ENCODE results near the gene SOX1.

SOX1 gene

GRCh38 chr13:112059457-112060281 lies 7.3 kb upstream of the SOX1 start:
- peak in 1 of 2 experiments; percentile 18 for DNase-seq

GRCh38 chr13:112060282-112060830 lies 6.6 kb upstream of the SOX1 start:
- DNase-seq = peak in 1 of 2 experiments; percentile 25

DNA sequence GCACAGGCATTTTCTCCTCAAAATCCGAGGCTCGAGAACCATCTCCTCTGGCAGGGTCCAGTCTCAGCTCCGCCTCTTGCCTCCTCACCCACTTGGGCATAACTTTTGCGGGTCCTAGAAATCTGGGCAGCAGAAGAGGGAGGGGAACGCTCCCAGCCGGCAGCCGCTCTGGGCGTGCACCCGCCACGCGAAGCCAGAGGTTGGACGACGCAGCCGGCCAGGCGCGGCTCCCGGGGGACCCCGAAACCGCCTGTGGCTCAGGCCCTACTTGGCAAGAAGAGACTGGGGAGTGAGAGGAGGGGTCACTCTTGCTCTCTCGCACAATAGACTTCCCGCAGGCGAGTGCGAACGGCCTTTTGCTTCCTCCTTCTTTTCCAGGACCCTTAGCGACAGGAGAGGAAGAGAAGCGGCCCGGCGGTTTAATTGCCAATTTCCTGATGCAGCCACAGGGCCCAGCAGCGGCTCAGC lies 6.0 kb upstream of the SOX1 start:
- no peak for DNase-seq

GRCh38 chr13:112061367-112062061 lies 5.4 kb upstream of the SOX1 start:
- DNase-seq = peak in 1 of 2 experiments; percentile 27

DNA sequence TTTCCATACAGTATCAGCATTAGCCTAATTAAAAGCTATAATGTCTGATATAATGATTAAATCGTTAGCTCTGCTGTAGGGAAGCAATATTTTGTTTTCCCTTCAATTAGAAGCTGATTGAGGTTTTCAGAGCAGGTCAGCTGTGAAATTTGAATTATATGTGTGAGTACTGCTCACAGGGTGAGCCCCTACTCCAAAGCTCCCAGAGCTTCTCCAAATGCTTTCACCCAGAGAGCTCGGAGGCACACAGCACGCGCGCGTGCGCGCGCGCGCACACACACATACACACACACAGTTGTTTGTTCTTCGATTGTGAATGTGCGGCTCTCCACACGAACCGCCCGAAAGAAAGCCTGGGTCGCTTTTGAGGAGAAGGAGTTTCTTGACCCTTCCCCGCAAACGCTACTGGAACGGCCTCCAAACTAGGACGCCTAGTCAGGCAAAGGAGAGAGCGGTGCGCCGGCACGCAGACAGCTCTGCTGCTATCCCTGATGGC lies 4.8 kb upstream of the SOX1 start:
- no peak for DNase-seq

DNA sequence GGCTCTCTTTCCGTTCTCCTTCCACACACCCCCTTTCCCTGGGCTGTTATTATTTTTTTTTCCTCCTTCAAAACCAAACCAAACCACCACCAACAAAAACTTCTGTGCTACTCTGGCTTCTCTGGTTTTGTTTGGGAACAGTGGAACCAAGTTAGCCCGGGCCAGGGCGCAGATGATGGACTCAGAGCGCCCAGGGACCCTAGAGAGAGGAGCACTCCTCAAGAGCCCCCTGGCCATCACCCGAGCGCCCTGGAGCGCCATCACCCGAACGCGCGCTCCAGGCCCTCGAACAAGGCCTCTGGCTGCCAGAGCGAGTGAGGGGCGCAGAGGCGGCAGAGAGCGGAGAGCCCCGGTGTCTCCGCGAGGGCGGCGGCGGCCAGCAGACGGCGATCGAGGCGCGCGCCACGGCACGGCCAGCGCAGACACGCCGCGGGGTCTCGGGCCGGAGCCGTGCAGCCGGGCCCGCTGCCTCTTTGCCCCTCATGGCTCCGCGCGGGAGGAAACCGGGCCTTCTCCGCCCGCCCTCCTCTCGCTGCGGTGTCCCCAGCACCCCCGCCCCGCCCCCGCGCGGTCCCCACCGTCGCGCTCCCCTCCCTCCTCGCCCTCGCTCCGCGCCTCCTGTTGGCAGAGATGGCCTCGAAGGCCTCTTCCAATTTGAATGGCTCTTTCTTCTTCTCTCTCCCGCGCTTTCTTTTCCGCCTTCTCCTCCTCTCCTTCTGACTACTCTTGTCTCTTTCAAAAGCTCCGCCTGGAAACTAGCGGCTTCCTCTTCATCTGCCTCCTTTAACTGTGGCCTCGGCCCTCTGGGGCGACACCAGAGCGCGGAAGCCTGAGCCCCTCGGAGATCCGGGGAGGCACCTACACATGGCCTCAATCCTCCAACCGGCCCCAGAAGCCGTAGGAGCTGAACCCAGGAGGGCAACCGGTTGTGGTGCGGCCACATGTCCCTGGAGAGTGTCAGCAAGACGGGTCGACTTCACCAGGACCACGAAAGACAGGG lies 4.1 kb upstream of the SOX1 start:
- no peak for DNase-seq

GRCh38 chr13:112063807-112064206 lies 3.1 kb upstream of the SOX1 start:
- no peak for DNase-seq

DNA sequence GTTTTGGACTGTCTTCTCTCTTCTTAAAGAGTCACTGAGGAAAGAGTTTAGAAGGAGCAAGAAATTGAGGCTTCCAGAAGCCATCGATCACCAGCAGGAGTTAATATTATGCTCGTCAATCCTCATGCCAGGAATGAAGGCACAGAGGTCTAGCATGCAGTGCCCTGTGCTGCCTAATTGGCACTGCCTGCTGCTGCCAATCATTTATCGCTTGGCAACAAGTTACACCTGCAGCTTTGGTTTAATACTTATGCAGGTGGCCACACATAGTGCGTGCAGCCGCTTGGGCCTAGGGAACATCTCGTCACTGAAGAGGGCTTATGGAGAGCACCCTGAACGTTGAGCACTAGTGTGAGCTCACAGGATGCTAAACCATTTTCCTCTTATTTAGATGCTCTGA lies 2.7 kb upstream of the SOX1 start:
- peak in 1 of 2 experiments; percentile 80 for DNase-seq

- no peak for DNase-seq
Observed at GRCh38 chr13:112065521-112065866, 1.5 kb upstream of the SOX1 start.

GRCh38 chr13:112065867-112066623 lies 904 bp upstream of the SOX1 start:
- DNase-seq = no peak

DNA sequence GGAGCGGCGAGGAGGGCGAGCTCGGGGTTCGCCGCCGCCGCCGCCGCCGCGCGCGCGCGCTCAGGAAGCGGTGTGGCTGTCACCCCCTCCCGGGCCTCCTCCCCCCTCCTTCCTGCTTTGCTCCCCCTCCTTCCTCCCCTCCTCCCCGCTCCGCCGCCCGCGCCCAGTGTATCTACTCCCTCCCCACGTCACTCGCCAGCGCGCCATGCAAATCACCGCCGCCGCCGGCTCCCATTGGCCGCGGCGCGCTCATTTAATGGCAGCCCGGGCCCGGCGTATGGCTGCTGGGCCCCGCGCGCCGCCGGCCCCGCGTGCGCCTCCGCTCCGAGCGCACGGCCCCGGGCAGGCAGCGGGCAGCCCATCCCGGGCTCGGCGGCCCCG lies 335 bp upstream of the SOX1 start:
- peak; percentile 96 to 97 for DNase-seq

DNA sequence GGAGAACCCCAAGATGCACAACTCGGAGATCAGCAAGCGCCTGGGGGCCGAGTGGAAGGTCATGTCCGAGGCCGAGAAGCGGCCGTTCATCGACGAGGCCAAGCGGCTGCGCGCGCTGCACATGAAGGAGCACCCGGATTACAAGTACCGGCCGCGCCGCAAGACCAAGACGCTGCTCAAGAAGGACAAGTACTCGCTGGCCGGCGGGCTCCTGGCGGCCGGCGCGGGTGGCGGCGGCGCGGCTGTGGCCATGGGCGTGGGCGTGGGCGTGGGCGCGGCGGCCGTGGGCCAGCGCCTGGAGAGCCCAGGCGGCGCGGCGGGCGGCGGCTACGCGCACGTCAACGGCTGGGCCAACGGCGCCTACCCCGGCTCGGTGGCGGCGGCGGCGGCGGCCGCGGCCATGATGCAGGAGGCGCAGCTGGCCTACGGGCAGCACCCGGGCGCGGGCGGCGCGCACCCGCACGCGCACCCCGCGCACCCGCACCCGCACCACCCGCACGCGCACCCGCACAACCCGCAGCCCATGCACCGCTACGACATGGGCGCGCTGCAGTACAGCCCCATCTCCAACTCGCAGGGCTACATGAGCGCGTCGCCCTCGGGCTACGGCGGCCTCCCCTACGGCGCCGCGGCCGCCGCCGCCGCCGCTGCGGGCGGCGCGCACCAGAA lies 1.1 kb downstream of the SOX1 start:
- peak; percentile 46 to 66 for DNase-seq

- peak in 1 of 2 experiments; percentile 33 for DNase-seq
Observed at GRCh38 chr13:112068540-112069060, 1.7 kb downstream of the SOX1 start.

GRCh38 chr13:112069061-112069844 lies 2.3 kb downstream of the SOX1 start:
- DNase-seq = peak in 1 of 2 experiments; percentile 24

GRCh38 chr13:112069845-112070251 lies 2.9 kb downstream of the SOX1 start:
- DNase-seq = peak; percentile 19 to 23

DNA sequence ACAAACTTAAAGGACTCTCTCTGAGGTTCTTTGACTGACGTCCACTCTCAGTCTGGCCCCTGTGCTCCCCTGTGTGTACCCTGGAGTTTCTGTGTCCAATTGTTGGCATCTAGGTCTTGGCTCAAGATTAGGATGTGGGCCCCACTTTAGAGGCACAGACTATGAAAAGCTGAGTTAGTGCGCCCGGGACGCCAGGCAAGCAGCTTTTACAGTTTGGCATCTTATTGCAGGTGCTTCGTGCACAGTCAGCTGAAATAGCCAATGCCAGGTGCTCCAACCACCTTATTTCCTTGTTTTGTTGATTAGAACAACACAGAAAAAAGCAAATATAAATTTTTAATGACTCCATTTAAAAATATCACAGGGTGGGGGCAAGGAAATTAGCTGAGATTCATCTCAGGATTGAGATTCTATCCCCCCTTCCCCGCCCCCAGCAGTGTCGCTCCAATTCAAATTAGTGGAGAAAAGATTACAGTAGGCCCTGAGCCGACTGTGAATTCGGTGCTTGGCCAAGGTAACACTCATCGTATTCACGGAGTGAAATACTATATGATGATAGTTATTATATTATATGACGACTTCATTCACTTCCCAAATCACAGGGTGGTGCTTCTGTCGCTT lies 4.3 kb downstream of the SOX1 start:
- peak; percentile 40 to 69 for DNase-seq

- DNase-seq = no peak
Observed at GRCh38 chr13:112071723-112072533, 5.0 kb downstream of the SOX1 start.

DNA sequence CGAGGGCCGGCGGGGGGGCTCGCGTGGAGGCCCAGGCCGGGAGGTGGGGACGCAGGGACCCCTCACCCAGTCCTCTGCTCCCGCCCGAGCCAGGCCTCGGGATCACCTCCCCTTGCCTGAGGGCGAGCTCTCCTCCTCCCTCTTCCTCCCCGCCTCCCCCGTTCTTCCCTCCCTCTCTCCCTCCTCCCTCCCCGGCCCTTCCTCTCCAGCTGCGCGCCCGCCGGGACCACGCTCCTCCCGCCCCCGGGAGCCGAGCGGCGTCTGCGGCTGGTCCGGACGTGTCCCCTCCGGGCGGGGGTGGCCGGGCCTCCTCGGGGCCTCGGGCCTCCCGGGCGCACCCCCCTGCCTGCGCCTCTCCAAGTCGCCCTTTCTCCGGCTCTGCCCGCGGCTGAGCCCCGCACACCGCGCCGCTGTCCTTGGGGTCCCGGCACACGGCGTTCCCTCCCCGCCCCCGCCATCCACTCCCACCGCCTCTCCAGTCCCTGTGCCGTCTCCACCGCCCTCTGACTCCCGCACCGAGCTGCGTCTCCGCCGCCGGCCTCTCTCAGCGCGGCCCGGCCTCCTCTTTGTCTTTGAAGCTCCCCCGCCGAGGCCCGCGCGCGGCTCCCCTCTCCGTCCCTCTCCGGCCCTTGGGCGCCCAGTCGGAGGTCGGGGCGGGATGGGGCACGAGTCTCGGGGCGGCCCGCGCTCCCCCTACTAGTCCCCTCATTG lies 5.7 kb downstream of the SOX1 start:
- DNase-seq = peak; percentile 87 to 90

Data from NCI-H2081 (cell line).